NCI-H510A treated with DMSO at 0.1 percent for 48 hours (cell line): Measurements from ENCODE around the gene ZNF562.

ENCODE experiments used
- DNase-seq: peaks from one replicate; lab custom pipeline; 2025; lab: John Stamatoyannopoulos, UW

ZNF562 gene

GRCh38 chr19:9644472-9644871 lies 30.4 kb downstream of the ZNF562 start:
- DNase-seq: no peak

GRCh38 chr19:9641810-9642209 lies 33.1 kb downstream of the ZNF562 start:
- DNase-seq: no peak

GRCh38 chr19:9640956-9641355 lies 33.9 kb downstream of the ZNF562 start:
- no peak for DNase-seq

- no peak for DNase-seq
Observed at GRCh38 chr19:9636018-9636417, 38.9 kb downstream of the ZNF562 start.

GRCh38 chr19:9627856-9628255 lies 47.0 kb downstream of the ZNF562 start:
- DNase-seq: no peak

GRCh38 chr19:9622531-9622930 lies 52.4 kb downstream of the ZNF562 start:
- DNase-seq: no peak

- peak; percentile 86 for DNase-seq
Observed at GRCh38 chr19:9621156-9622037, 53.5 kb downstream of the ZNF562 start, which contains the start of gene ZNF561. ZNF561 (minus strand) TSS chr19:9621232; CDS start chr19:9619456, 1,776 bp downstream.

- no peak for DNase-seq
Observed at GRCh38 chr19:9620842-9621155, 54.1 kb downstream of the ZNF562 start.

- DNase-seq: no peak
Observed at GRCh38 chr19:9615844-9616243, 59.1 kb downstream of the ZNF562 start.

GRCh38 chr19:9610484-9611113 lies 64.3 kb downstream of the ZNF562 start:
- DNase-seq: no peak

GRCh38 chr19:9608912-9609311 lies 66.0 kb downstream of the ZNF562 start:
- no peak for DNase-seq

- no peak for DNase-seq
Observed at GRCh38 chr19:9597027-9597426, 77.9 kb downstream of the ZNF562 start.
